CD14-positive monocyte (primary cell): ENCODE measurements around the gene ABCB9. TPM values are rescaled to one million over a fixed set of nuclear protein-coding genes. Genes with fewer than 3 reads are reported as not detected.

Source experiments
- DNase-seq, 3 donors: peaks; one replicate each; pipeline ENCODE4 v3.0.0-alpha.2; 2011 to 2022
- H2AFZ ChIP-seq: 2 replicates; pipeline ENCODE4 v1.6.0; 2012; ENCODE audit warnings: mild to moderate bottlenecking, low read depth, low read length, inconsistent platforms; ENCODE audit not compliant: insufficient read depth, poor library complexity, severe bottlenecking
- H3K27ac ChIP-seq, 2 donors: 1 replicate in 1 of 2; 2 replicates in 1 of 2; pipeline ENCODE4 v1.5.1; 2012 to 2013; ENCODE audit warnings: low read length in 2 of 2, control low read depth in 1 of 2, inconsistent platforms in 1 of 2, low read depth in 1 of 2, mild to moderate bottlenecking in 1 of 2
- H3K27me3 ChIP-seq, 2 donors: one replicate each; pipeline versions ENCODE4 v1.6.0 to v1.6.1; 2011 to 2013; ENCODE audit warnings: low read length in 2 of 2; ENCODE audit not compliant: control insufficient read depth in 2 of 2, insufficient read depth in 2 of 2
- H3K36me3 ChIP-seq, 2 donors: replicated peaks in 1 of 2; 1 replicate in 1 of 2; 2 replicates in 1 of 2; pipeline versions ENCODE4 v1.5.1 to v1.6.1; 2012 to 2013; ENCODE audit warnings: low read length in 2 of 2, control low read depth in 1 of 2, inconsistent platforms in 1 of 2, mild to moderate bottlenecking in 1 of 2; ENCODE audit not compliant: insufficient read depth in 2 of 2, control insufficient read depth in 1 of 2
- H3K4me1 ChIP-seq, 2 donors: 1 replicate in 1 of 2; 2 replicates in 1 of 2; pipeline versions ENCODE4 v1.5.1 to v1.6.1; 2012 to 2013; ENCODE audit warnings: low read length in 2 of 2, control low read depth in 1 of 2, inconsistent platforms in 1 of 2, mild to moderate bottlenecking in 1 of 2, moderate library complexity in 1 of 2; ENCODE audit not compliant: insufficient read depth in 2 of 2, control insufficient read depth in 1 of 2
- H3K4me2 ChIP-seq: replicated peaks from 2 replicates; pipeline ENCODE3; 2012; ENCODE audit warnings: low read length, moderate library complexity, mild to moderate bottlenecking; ENCODE audit not compliant: poor library complexity, severe bottlenecking; ENCODE audit errors: extremely low read depth
- H3K4me3 ChIP-seq, 3 experiments: fragments of 200-600 bp in 1 of 3; sonication (generic) in 1 of 3; replicated peaks in 1 of 3; 1 replicate in 2 of 3; 2 replicates in 1 of 3; pipeline ENCODE4 v1.5.1; 2011 to 2013; ENCODE audit warnings: low read length in 3 of 3, mild to moderate bottlenecking in 3 of 3, control low read depth in 2 of 3, low read depth in 2 of 3, inconsistent platforms in 1 of 3, moderate library complexity in 1 of 3
- H3K79me2 ChIP-seq: 2 replicates; pipeline ENCODE4 v1.6.0; 2012; ENCODE audit warnings: mild to moderate bottlenecking, control low read depth, inconsistent platforms, low read length, moderate library complexity; ENCODE audit not compliant: insufficient read depth
- H3K9ac ChIP-seq: 2 replicates; pipeline ENCODE4 v1.6.0; 2017; ENCODE audit warnings: low read length, mild to moderate bottlenecking; ENCODE audit not compliant: insufficient read depth, poor library complexity, severe bottlenecking
- H3K9me3 ChIP-seq, 2 donors: replicated peaks in 1 of 2; 1 replicate in 1 of 2; 2 replicates in 1 of 2; pipeline versions ENCODE4 v1.5.1 to v1.6.1; 2012 to 2013; ENCODE audit warnings: low read length in 2 of 2, control low read depth in 1 of 2; ENCODE audit not compliant: control insufficient read depth in 1 of 2, insufficient read depth in 1 of 2
- H4K20me1 ChIP-seq: 2 replicates; pipeline ENCODE4 v1.6.0; 2012; ENCODE audit warnings: mild to moderate bottlenecking, low read length, control low read depth, moderate library complexity; ENCODE audit not compliant: insufficient read depth
- H3K27ac Mint-ChIP-seq, 7 donors: one replicate each; pipeline ENCODE4 v1.8.0; 2020; ENCODE audit warnings: mild to moderate bottlenecking in 7 of 7, mixed read lengths in 7 of 7, moderate library complexity in 6 of 7, inconsistent platforms in 2 of 7
- H3K27me3 Mint-ChIP-seq, 3 donors: one replicate each; pipeline ENCODE4 v1.8.0; 2021 to 2022; ENCODE audit warnings: low read depth in 3 of 3, mild to moderate bottlenecking in 3 of 3, mixed read lengths in 3 of 3, moderate library complexity in 3 of 3, inconsistent platforms in 1 of 3
- H3K36me3 Mint-ChIP-seq, 2 donors: one replicate each; pipeline ENCODE4 v1.8.0; 2020; ENCODE audit warnings: mixed read lengths in 2 of 2, inconsistent platforms in 1 of 2, mild to moderate bottlenecking in 1 of 2
- H3K4me1 Mint-ChIP-seq: one replicate; pipeline ENCODE4 v1.8.0; 2020; ENCODE audit warnings: mild to moderate bottlenecking, mixed read lengths
- H3K4me3 Mint-ChIP-seq, 2 donors: one replicate each; pipeline ENCODE4 v1.8.0; 2020; ENCODE audit warnings: mild to moderate bottlenecking in 2 of 2, mixed read lengths in 2 of 2, moderate library complexity in 1 of 2
- H3K9me3 Mint-ChIP-seq, 7 donors: one replicate each; pipeline ENCODE4 v1.8.0; 2020 to 2022; ENCODE audit warnings: mixed read lengths in 7 of 7, mild to moderate bottlenecking in 6 of 7, moderate library complexity in 6 of 7, inconsistent platforms in 2 of 7
- WGBS: methylation state at CpG from one replicate; pipeline ENCODE4 v1.1.5; 2013; ENCODE audit warnings: missing lambda C conversion rate; ENCODE audit not compliant: insufficient coverage; 5-methylcytosine and 5-hydroxymethylcytosine counted together
- intact Hi-C, 2 donors: fragments of 100-400 bp; cut with micrococcal nuclease; formaldehyde crosslinking; loops; one replicate each; pipeline versions ENCODE4 v1.15.0 to v1.15.1; 2023
- polyA plus RNA-seq, 3 donors: library from polyadenylated mRNA; depleted of rRNA in 1 of 3; unstranded in 2 of 3; stranded (reverse) in 1 of 3; fragments of 300-500 nt in 2 of 3; fragments of >200 nt in 1 of 3; fragmentation: Illumina TruSeq in 2 of 3; gene quantifications; 1 replicate in 2 of 3; 2 replicates in 1 of 3; pipeline ENCODE4 v1.2.3, GENCODE V29; 2012 to 2021
- TF ChIP-seq, protein P1 (sequence below): fragments of 200-600 bp; IDR thresholded peaks from one replicate; pipeline ENCODE4 v1.8.0; 2022; ENCODE audit warnings: antibody characterized with exemption, mild to moderate bottlenecking

Gene ABCB9
- polyA plus RNA-seq, 3 donors: 0.14 to 1.2 (median 0.22) TPM

DNA sequence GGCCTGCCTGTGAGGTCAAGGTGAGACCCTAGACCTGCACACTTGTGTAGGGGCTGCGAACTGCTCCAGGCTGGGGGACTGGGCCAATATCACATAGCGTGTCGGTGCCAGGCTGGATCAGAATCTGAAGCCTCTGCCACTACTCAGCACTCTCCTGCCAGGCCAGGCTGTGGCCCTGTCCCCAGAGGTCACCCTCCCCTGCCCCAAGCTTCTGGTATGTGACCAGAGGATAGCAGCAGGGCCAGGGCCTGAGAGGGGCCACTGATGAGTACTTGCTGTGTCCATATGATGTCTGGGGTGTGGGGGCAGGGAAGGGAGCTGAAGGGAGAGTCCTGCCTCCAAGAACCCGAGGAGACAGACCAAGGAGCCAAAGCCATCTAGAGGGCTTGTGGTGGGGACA lies 32.1 kb upstream of the ABCB9 start:
- H3K79me2 ChIP-seq: no peaks in the 10 kb centered on the region
- Mint-ChIP-seq H3K9me3 (no peaks in the 10 kb centered on the region), H3K4me1 (no peaks in the 10 kb centered on the region), H3K36me3 (no peaks in the 10 kb centered on the region), H3K27ac (no peak overlapping the region), H3K27me3 (peaks cover 0 to 7% (median 2%) of the 10 kb centered on the region in 3 donors), H3K4me3 (no peak overlapping the region)
- TF ChIP-seq, protein P1, sequence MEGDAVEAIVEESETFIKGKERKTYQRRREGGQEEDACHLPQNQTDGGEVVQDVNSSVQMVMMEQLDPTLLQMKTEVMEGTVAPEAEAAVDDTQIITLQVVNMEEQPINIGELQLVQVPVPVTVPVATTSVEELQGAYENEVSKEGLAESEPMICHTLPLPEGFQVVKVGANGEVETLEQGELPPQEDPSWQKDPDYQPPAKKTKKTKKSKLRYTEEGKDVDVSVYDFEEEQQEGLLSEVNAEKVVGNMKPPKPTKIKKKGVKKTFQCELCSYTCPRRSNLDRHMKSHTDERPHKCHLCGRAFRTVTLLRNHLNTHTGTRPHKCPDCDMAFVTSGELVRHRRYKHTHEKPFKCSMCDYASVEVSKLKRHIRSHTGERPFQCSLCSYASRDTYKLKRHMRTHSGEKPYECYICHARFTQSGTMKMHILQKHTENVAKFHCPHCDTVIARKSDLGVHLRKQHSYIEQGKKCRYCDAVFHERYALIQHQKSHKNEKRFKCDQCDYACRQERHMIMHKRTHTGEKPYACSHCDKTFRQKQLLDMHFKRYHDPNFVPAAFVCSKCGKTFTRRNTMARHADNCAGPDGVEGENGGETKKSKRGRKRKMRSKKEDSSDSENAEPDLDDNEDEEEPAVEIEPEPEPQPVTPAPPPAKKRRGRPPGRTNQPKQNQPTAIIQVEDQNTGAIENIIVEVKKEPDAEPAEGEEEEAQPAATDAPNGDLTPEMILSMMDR: no peak
- no peak overlapping the region for H3K9ac ChIP-seq
- no peak overlapping the region for H3K27ac ChIP-seq
- no peaks in the 10 kb centered on the region for H3K9me3 ChIP-seq
- no peaks in the 10 kb centered on the region for H3K36me3 ChIP-seq
- H3K4me2 ChIP-seq: no peak overlapping the region
- no peaks in the 10 kb centered on the region for H3K4me1 ChIP-seq
- no peaks in the 10 kb centered on the region for H3K27me3 ChIP-seq
- DNase-seq: no peak
- no peak overlapping the region for H2AFZ ChIP-seq
- intact Hi-C loops: no loop called here
- H4K20me1 ChIP-seq: no peaks in the 10 kb centered on the region
- 98% methylated on average over 4 of the region's 4 CpGs for WGBS
- H3K4me3 ChIP-seq: no peak overlapping the region

DNA sequence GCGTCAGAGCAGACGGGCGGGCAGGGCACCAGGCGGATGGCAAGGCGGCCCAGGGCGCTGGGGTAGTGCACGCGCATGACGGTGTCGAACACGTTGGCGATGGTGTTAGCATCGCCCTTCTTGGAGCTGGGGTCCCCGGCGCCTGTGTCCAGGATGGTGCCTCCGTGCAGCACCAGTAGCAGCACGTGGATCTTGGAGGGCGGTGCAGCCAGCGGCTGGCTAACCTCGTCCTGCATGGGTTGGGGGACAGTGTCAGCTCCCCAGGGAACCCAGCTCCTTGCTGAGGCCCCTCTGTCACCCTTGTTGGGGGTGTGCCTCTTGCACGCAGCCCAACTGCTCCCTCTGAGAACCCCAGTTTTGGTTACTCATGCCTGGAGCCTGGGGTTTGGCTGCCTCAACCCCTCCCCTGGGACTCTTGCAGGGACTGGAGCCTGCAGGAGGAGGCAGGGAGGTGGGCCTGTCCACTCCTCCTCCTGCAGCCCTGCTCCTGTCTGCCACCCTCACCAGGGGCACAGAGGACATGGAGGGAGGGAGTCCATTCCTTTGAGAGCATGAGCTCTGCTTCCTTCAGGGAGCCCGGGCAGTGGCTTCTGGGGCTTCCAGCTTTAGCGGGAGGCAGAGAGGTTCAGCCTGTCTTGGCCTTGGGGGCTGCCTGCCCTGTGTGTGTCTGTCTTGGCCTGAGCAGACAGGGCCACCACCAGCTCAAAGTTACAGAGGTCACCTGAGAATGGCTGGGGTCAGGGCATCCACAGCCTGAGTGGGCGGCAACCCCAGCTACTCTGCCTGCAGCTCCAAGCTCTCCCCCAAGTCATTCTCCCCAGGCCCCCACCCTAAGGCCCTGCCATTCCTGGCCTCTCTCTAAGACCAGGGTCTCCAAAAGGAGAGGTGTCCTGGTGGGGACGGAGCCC lies 31.3 kb upstream of the ABCB9 start:
- Histone ChIP-seq H3K4me3 (no peak overlapping the region), H3K4me2 (no peak overlapping the region), H3K36me3 (no peaks in the 10 kb centered on the region), H3K9ac (no peak overlapping the region), H3K4me1 (no peaks in the 10 kb centered on the region), H3K9me3 (no peaks in the 10 kb centered on the region), H3K79me2 (no peaks in the 10 kb centered on the region), H3K27ac (no peak overlapping the region), H2AFZ (no peak overlapping the region), H4K20me1 (no peaks in the 10 kb centered on the region), H3K27me3 (no peaks in the 10 kb centered on the region)
- no peaks in the 10 kb centered on the region for H3K4me1 Mint-ChIP-seq
- no peaks in the 10 kb centered on the region for H3K9me3 Mint-ChIP-seq
- intact Hi-C loops: no loop called here
- no peak for DNase-seq
- no peaks in the 10 kb centered on the region for H3K36me3 Mint-ChIP-seq
- TF ChIP-seq, protein P1: no peak
- H3K27ac Mint-ChIP-seq: no peak overlapping the region
- peaks cover 0 to 7% (median 2%) of the 10 kb centered on the region in 3 donors for H3K27me3 Mint-ChIP-seq
- WGBS: 97% methylated on average over 23 of the region's 25 CpGs
- H3K4me3 Mint-ChIP-seq: no peak overlapping the region
